Endothelial cell of umbilical vein (primary cell): ENCODE results near the gene ACOT11.

ENCODE experiments used
- EZH2 ChIP-seq: IDR thresholded peaks from 2 replicates; pipeline ENCODE4 v1.6.1; 2012; ENCODE audit warnings: borderline replicate concordance, low read depth, mild to moderate bottlenecking, moderate library complexity, low read length, inconsistent platforms; ENCODE audit not compliant: severe bottlenecking
- FOS ChIP-seq: IDR thresholded peaks from 2 replicates; pipeline ENCODE4 v1.6.1; 2011; ENCODE audit warnings: mild to moderate bottlenecking, low read length, moderate library complexity, borderline replicate concordance; ENCODE audit not compliant: insufficient read depth
- GATA2 ChIP-seq: IDR thresholded peaks from 2 replicates; pipeline ENCODE4 v1.7.0; 2011; ENCODE audit warnings: low read depth, mild to moderate bottlenecking, moderate library complexity, mixed read lengths, low read length; ENCODE audit not compliant: insufficient read length, insufficient read depth
- JUN ChIP-seq: IDR thresholded peaks from 2 replicates; pipeline ENCODE4 v1.6.1; 2011; ENCODE audit warnings: borderline replicate concordance, low read depth; ENCODE audit not compliant: insufficient read length, insufficient read depth
- MAX ChIP-seq: IDR thresholded peaks from 2 replicates; pipeline ENCODE4 v1.6.1; 2011; ENCODE audit not compliant: insufficient read depth, insufficient read length
- MYC ChIP-seq: IDR thresholded peaks from one replicate; pipeline ENCODE4 v1.6.1; 2011; ENCODE audit warnings: mild to moderate bottlenecking, low read depth, low read length
- POLR2A ChIP-seq: IDR thresholded peaks from 2 replicates; pipeline ENCODE4 v1.6.1; 2012; ENCODE audit warnings: low read depth, mild to moderate bottlenecking, control low read depth, low read length
- POLR2AphosphoS5 ChIP-seq: IDR thresholded peaks from 2 replicates; pipeline ENCODE4 v1.6.1; 2012; ENCODE audit warnings: low read depth, mild to moderate bottlenecking, control low read depth, low read length, moderate library complexity; ENCODE audit not compliant: insufficient read depth
- TF ChIP-seq, protein P1 (sequence below), 2 donors: IDR thresholded peaks; 1 replicate in 1 of 2; 2 replicates in 1 of 2; pipeline ENCODE4 v1.5.1; 2011; ENCODE audit warnings: low read length in 2 of 2, mild to moderate bottlenecking in 2 of 2, moderate library complexity in 2 of 2, control low read depth in 1 of 2, inconsistent platforms in 1 of 2, low read depth in 1 of 2; ENCODE audit not compliant: insufficient read depth in 1 of 2; ENCODE audit errors: extremely low read depth in 1 of 2

DNA sequence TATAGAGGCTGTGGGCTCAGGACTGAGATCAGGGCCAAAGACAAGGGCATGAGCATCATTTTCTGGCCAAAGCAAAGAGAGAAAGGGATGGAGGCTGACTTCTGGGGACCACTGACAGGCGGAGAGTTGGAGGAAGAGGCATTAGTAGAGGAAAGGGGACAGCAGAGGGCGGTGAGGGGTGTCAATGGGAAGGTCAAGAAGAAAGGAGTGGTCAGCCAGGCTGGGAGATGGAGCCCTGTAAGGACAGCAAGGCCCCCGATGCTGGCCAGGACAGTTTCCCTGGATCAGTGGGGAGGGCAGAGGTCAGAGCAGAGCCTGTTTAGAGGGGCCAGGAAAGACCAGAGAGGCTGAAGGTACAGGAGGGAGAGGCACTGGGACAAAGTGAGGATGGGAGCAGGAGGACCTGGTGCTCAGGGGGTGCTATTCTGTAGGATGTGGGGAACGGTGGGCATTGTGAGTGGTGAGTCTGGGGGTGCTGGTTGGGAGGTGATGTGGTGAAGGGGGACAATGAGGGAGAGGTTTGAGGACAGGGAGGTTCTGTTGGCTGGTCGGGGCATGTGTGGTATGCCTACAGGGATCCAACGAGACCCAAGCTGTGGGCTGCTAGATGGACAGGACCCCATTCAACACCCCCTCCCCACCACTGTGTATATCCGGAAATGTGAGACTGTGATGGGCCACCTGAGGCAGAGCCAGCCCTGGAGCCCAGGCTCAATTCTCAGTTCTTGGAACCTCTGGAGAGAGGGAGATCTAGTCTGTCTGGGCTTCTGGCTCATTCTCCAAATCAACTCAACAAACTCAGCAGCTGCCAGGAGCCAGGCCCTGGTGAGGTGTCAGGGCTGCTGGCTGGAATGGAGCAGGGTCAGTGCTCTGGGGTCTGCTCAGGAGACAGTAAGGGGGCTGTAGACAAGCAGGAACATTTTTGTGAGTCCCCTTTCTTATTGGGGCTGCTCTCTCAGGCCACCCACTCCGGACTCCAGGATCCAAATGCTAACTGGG, 76.7 kb downstream of the ACOT11 start:
- TF ChIP-seq, protein P1, sequence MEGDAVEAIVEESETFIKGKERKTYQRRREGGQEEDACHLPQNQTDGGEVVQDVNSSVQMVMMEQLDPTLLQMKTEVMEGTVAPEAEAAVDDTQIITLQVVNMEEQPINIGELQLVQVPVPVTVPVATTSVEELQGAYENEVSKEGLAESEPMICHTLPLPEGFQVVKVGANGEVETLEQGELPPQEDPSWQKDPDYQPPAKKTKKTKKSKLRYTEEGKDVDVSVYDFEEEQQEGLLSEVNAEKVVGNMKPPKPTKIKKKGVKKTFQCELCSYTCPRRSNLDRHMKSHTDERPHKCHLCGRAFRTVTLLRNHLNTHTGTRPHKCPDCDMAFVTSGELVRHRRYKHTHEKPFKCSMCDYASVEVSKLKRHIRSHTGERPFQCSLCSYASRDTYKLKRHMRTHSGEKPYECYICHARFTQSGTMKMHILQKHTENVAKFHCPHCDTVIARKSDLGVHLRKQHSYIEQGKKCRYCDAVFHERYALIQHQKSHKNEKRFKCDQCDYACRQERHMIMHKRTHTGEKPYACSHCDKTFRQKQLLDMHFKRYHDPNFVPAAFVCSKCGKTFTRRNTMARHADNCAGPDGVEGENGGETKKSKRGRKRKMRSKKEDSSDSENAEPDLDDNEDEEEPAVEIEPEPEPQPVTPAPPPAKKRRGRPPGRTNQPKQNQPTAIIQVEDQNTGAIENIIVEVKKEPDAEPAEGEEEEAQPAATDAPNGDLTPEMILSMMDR (IDR thresholded peaks at IDR 0.05; ENCODE audit: extremely low read depth in 1 of 2, insufficient read depth in 1 of 2, low read depth in 1 of 2, low read length in 2 of 2): no peak
- TF ChIP-seq POLR2A (no peak), FOS (no peak), JUN (no peak), POLR2AphosphoS5 (no peak), EZH2 (no peak), MAX (no peak), GATA2 (no peak), MYC (no peak)
